Measurements from ENCODE around the gene CMYA5. TPM values are rescaled to one million over a fixed set of nuclear protein-coding genes. Genes with fewer than 3 reads are reported as not detected.

Gene CMYA5
- total RNA-seq, 1 experiment from 2014 or later: 0.22 TPM

GRCh38 chr5:79814699-79815098, 125.1 kb downstream of the CMYA5 start:
- H3K4me2 ChIP-seq (ENCODE audit: low read length): no peak overlapping the region
- H3K9ac ChIP-seq (ENCODE audit: low read length): no peak overlapping the region
- H3K79me2 ChIP-seq (ENCODE audit: insufficient read depth, low read length): no peaks in the 10 kb centered on the region
- H2AFZ ChIP-seq (ENCODE audit: low read depth, low read length, poor library complexity, severe bottlenecking): no peak overlapping the region
- TF ChIP-seq SP1 (IDR thresholded peaks at IDR 0.05; ENCODE audit: low read depth) (no peak), CBX3 (IDR thresholded peaks at IDR 0.05; ENCODE audit: low read depth) (no peak), CTCF (IDR thresholded peaks at IDR 0.05 in 2 of 3, conservative IDR thresholded peaks at IDR 0.05 in 1 of 3; ENCODE audit: borderline replicate concordance in 1 of 3, insufficient read depth in 1 of 3, low read depth in 2 of 3, low read length in 2 of 3) (no peak), TCF7L2 (IDR thresholded peaks at IDR 0.05; ENCODE audit: borderline replicate concordance, extremely low read depth, insufficient read depth, insufficient read length) (no peak), ELF1 (IDR thresholded peaks at IDR 0.05; ENCODE audit: borderline replicate concordance, low read depth) (no peak), EGR1 (IDR thresholded peaks at IDR 0.05; ENCODE audit: low read depth) (no peak), SIN3A (IDR thresholded peaks at IDR 0.05; ENCODE audit: low read depth) (no peak), EZH2phosphoT487 (IDR thresholded peaks at IDR 0.05; ENCODE audit: borderline replicate concordance) (no peak), ATF3 (IDR thresholded peaks at IDR 0.05) (no peak), CEBPB (IDR thresholded peaks at IDR 0.05; ENCODE audit: low read depth) (no peak), REST (IDR thresholded peaks at IDR 0.05; ENCODE audit: low read depth) (no peak), FOSL1 (IDR thresholded peaks at IDR 0.05; ENCODE audit: low read depth) (no peak), ZBTB33 (IDR thresholded peaks at IDR 0.05; ENCODE audit: extremely low read depth, insufficient replicate concordance, low read length) (no peak), SRF (IDR thresholded peaks at IDR 0.05; ENCODE audit: low read depth) (no peak), POLR2A (IDR thresholded peaks at IDR 0.05; ENCODE audit: borderline replicate concordance, extremely low read depth, insufficient read depth, insufficient read length) (no peak), MAX (IDR thresholded peaks at IDR 0.05) (no peak), YY1 (IDR thresholded peaks at IDR 0.05; ENCODE audit: extremely low read depth, insufficient replicate concordance, low read depth, low read length) (no peak), POLR2AphosphoS5 (IDR thresholded peaks at IDR 0.05; ENCODE audit: low read depth, low read length) (no peak), EZH2 (IDR thresholded peaks at IDR 0.05) (no peak)
- intact Hi-C loops (cut with micrococcal nuclease): no loop called here
- H3K4me1 ChIP-seq (ENCODE audit: control insufficient read depth in 1 of 2, insufficient read depth in 2 of 2, low read length in 2 of 2): no peaks in the 10 kb centered on the region
- ChIA-PET RAD21 (ENCODE audit: low non-redundant PET in 1 of 2, low total read pairs in 2 of 2, uncharacterized antibody in 2 of 2, unreplicated experiment in 2 of 2) (no interaction called here), POLR2A (no interaction called here), CTCF (no interaction called here)
- no peaks in the 10 kb centered on the region for H3K9me2 ChIP-seq (ENCODE audit: insufficient read depth)
- ATAC-seq (no peak), DNase-seq (ENCODE audit: low read depth, low spot score) (no peak)
- no TSS peak for BruUV-seq (replicated peaks)
- H3K27ac ChIP-seq (ENCODE audit: low read depth, low read length): no peak overlapping the region
- no peaks in the 10 kb centered on the region for H3K9me3 ChIP-seq (ENCODE audit: control insufficient read depth in 1 of 2, insufficient read depth in 1 of 2, low read depth in 1 of 2, low read length in 2 of 2)
- H3K36me3 ChIP-seq (ENCODE audit: control insufficient read depth in 1 of 2, insufficient read depth in 2 of 2, low read length in 2 of 2): no peaks in the 10 kb centered on the region
- H3K27me3 ChIP-seq (ENCODE audit: insufficient read depth, low read length): no peaks in the 10 kb centered on the region
- H4K20me1 ChIP-seq (ENCODE audit: insufficient read depth): no peaks in the 10 kb centered on the region
- H3K4me3 ChIP-seq (replicated peaks in 1 of 2; ENCODE audit: low read depth in 1 of 2, low read length in 2 of 2): no peak overlapping the region

All from HCT116 (cell line).